Measurements from ENCODE around the gene PRG2.

Gene PRG2

GRCh38 chr11:57399221-57399620 is 8.8 kb upstream of the PRG2 start:
- peak; percentile 6 for DNase-seq (ENCODE audit: low read depth, low spot score)
- H3K27ac ChIP-seq, result peak overlapping the region; percentile 25

- no peak for DNase-seq (ENCODE audit: low read depth, low spot score)
- no peak overlapping the region for H3K27ac ChIP-seq
These were observed 7.0 kb upstream of the PRG2 start for GRCh38 chr11:57397394-57397990.

- DNase-seq (ENCODE audit: low read depth, low spot score), result no peak
- no peak overlapping the region for H3K27ac ChIP-seq
These were observed 6.3 kb upstream of the PRG2 start for GRCh38 chr11:57396744-57397143.

GRCh38 chr11:57395905-57396623 is 5.6 kb upstream of the PRG2 start:
- no peak for DNase-seq (ENCODE audit: low read depth, low spot score)
- no peak overlapping the region for H3K27ac ChIP-seq

GRCh38 chr11:57394203-57394965 is 3.9 kb upstream of the PRG2 start:
- DNase-seq (ENCODE audit: low read depth, low spot score), result no peak
- H3K27ac ChIP-seq, result no peak overlapping the region

- H3K27ac ChIP-seq, result no peak overlapping the region
- no peak for DNase-seq (ENCODE audit: low read depth, low spot score)
These were observed 2.3 kb upstream of the PRG2 start for GRCh38 chr11:57392763-57393105.

- no peak for DNase-seq (ENCODE audit: low read depth, low spot score)
- no peak overlapping the region for H3K27ac ChIP-seq
These were observed 1.8 kb upstream of the PRG2 start for GRCh38 chr11:57392066-57392762.

GRCh38 chr11:57391539-57391938 is 1.1 kb upstream of the PRG2 start:
- DNase-seq (ENCODE audit: low read depth, low spot score), result no peak

GRCh38 chr11:57391111-57391510 is 661 bp upstream of the PRG2 start:
- DNase-seq (ENCODE audit: low read depth, low spot score), result no peak
- no peak overlapping the region for H3K27ac ChIP-seq

More at GRCh38 chr11:57391539-57391938, 1.1 kb upstream of the PRG2 start:
- no peak overlapping the region for H3K27ac ChIP-seq

- no peak overlapping the region for H3K27ac ChIP-seq
- DNase-seq (ENCODE audit: low read depth, low spot score), result no peak
These were observed 3.0 kb downstream of the PRG2 start for GRCh38 chr11:57387289-57388030.

GRCh38 chr11:57386178-57386940 is 4.1 kb downstream of the PRG2 start:
- no peak for DNase-seq (ENCODE audit: low read depth, low spot score)
- no peak overlapping the region for H3K27ac ChIP-seq

GRCh38 chr11:57380975-57381374 is 9.5 kb downstream of the PRG2 start, which contains the start of gene PRG3:
PRG3 (minus strand) TSS chr11:57381150; CDS start chr11:57380708, 442 bp downstream.
- H3K27ac ChIP-seq, result no peak within 1 kb of the TSS
- DNase-seq (ENCODE audit: low read depth, low spot score), result no peak

- no peak overlapping the region for H3K27ac ChIP-seq
These were observed 10.7 kb downstream of the PRG2 start for GRCh38 chr11:57379732-57380131.

GRCh38 chr11:57378186-57378585 is 12.3 kb downstream of the PRG2 start:
- DNase-seq (ENCODE audit: low read depth, low spot score), result no peak
- H3K27ac ChIP-seq, result no peak overlapping the region

More at GRCh38 chr11:57379732-57380131, 10.7 kb downstream of the PRG2 start:
- DNase-seq (ENCODE audit: low read depth, low spot score), result no peak

- DNase-seq (ENCODE audit: low read depth, low spot score), result no peak
These were observed 13.3 kb downstream of the PRG2 start for GRCh38 chr11:57377107-57377506.

GRCh38 chr11:57376095-57377090 is 14.1 kb downstream of the PRG2 start:
- DNase-seq (ENCODE audit: low read depth, low spot score), result no peak

More at GRCh38 chr11:57377107-57377506, 13.3 kb downstream of the PRG2 start:
- no peak overlapping the region for H3K27ac ChIP-seq

GRCh38 chr11:57375490-57375889 is 15.0 kb downstream of the PRG2 start:
- no peak for DNase-seq (ENCODE audit: low read depth, low spot score)
- H3K27ac ChIP-seq, result no peak overlapping the region

More at GRCh38 chr11:57376095-57377090, 14.1 kb downstream of the PRG2 start:
- no peak overlapping the region for H3K27ac ChIP-seq

GRCh38 chr11:57374966-57375365 is 15.5 kb downstream of the PRG2 start:
- DNase-seq (ENCODE audit: low read depth, low spot score), result no peak
- H3K27ac ChIP-seq, result no peak overlapping the region

Data from epithelial cell of prostate (primary cell).